Endothelial cell of coronary artery (primary cell): Measurements from ENCODE around the gene CCDC18. TPM values are rescaled to one million over a fixed set of nuclear protein-coding genes. Genes with fewer than 3 reads are reported as not detected.

Experiments
- total RNA-seq: library from RNA; depleted of rRNA; stranded (reverse); fragments of >200 nt; gene quantifications from 2 replicates; pipeline ENCODE4 v1.2.3, GENCODE V29; 2014

The CCDC18 gene, protein sequence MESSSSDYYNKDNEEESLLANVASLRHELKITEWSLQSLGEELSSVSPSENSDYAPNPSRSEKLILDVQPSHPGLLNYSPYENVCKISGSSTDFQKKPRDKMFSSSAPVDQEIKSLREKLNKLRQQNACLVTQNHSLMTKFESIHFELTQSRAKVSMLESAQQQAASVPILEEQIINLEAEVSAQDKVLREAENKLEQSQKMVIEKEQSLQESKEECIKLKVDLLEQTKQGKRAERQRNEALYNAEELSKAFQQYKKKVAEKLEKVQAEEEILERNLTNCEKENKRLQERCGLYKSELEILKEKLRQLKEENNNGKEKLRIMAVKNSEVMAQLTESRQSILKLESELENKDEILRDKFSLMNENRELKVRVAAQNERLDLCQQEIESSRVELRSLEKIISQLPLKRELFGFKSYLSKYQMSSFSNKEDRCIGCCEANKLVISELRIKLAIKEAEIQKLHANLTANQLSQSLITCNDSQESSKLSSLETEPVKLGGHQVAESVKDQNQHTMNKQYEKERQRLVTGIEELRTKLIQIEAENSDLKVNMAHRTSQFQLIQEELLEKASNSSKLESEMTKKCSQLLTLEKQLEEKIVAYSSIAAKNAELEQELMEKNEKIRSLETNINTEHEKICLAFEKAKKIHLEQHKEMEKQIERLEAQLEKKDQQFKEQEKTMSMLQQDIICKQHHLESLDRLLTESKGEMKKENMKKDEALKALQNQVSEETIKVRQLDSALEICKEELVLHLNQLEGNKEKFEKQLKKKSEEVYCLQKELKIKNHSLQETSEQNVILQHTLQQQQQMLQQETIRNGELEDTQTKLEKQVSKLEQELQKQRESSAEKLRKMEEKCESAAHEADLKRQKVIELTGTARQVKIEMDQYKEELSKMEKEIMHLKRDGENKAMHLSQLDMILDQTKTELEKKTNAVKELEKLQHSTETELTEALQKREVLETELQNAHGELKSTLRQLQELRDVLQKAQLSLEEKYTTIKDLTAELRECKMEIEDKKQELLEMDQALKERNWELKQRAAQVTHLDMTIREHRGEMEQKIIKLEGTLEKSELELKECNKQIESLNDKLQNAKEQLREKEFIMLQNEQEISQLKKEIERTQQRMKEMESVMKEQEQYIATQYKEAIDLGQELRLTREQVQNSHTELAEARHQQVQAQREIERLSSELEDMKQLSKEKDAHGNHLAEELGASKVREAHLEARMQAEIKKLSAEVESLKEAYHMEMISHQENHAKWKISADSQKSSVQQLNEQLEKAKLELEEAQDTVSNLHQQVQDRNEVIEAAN (N-terminal part only)
- 8.2 and 12.0 TPM in 2 replicates for total RNA-seq

DNA sequence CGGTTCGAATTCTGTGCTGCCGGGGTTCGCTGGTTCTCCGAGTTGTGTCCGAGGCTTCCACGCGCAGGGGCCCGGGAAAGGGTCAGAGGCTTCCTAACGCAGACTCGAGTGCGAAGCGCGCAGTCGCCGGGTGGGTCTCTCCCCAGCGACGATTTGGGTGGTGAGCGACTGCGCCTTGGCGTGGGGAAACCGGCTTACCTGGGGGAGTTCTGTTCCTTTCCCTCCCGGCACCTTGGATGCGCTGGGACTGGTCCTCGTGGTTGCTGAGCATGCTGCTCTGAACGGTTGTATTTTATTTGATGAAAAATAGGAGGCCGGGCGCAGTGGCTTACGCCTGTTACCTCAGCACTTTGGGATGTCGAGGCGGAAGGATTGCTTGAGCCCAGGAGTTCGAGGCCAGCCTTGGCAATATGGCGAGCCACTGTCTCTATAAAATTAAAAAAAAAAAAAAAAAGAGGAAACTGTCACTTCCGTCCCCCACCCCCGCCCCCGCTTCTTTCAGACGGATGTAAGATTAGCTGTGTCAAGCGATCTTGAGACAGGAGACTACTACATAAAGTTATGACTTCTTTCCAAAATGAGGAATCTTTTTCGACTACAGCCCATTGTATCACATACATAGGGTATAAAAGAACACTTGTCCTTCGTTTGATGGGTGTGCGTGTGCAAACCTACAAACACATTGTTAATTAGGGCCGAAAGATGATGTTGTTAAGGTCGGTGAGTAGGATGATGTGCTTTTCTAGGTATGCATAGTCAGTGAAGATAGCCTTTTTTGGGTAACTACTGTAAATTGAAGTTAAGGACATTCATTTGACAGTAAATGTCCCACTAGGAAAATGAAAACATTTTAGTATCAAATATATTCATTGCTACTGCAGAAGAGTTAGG is at the start of gene CCDC18:
TSS of gene CCDC18 (plus strand) at position 2 of the 891 bp plus-strand sequence. CDS start 2,638 bp downstream, outside the sequence.

DNA sequence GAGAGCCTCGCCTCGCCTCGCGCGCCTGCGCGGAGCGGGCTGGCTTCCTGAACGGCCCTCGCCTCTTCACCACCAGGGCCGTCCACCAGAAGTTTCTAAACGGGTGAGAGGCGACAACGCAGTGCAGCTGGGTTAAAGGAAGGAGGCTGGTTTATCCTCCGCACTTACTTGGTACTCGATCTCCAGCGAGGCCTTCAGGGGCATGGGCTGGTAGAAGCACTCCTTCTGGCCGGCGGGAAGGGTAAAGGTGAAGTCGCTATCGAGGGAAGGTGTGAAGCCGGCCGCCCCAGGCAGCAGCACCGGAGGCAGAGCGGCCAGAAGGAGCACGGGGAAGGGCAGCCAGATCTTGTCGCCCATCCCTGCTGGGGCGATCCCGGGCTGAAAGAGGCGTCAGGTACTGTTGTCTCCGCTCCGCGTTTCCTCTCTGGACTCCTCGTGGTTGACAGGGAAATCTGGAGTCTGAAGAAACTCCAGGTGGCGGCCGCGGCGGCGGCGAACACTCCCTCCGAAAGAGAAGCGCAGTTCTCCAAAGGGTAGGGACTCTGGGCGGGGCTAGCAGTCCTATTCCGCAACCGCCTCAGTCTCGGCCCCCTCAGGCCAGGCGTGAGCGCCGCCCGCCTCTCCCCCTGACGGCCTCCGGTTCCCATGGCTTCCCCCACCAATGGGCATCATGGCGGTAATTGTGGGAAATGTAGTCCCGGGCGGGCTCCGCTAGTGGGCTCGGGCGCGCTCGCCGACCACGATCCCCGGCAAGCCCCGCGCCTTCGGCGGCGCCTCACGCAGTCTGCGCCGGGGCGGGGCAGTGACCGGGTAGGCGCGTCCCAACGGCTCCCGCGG is 420 bp upstream of the CCDC18 start, which contains the start of gene TMED5:
TSS of gene TMED5 (minus strand) at position 528 of the 837 bp plus-strand sequence. CDS start at position 357, 171 bp downstream.

Other genes with a start within 250 kb of the CCDC18 start
- gene DIPK1A, start 219.3 kb upstream of the CCDC18 start, total RNA-seq: 0.18 and 3.4 TPM in 2 replicates
- gene MTF2, start 101.4 kb upstream of the CCDC18 start, total RNA-seq: 30.9 and 37.2 TPM in 2 replicates
- 35.9 and 55.9 TPM in 2 replicates for gene TMED5, start 311 bp upstream of the CCDC18 start, total RNA-seq
- gene DR1, start 165.2 kb downstream of the CCDC18 start, total RNA-seq: 35.5 and 37.5 TPM in 2 replicates